ENCODE results near the gene FARP1. TPM values are rescaled to one million over a fixed set of nuclear protein-coding genes. Genes with fewer than 3 reads are reported as not detected.

FARP1 gene
- polyA plus RNA-seq, 1 of the 3 experiments (the other 2 are of a cell fraction): 12.0 TPM

- TF ChIP-seq ZBTB33 (IDR thresholded peaks at IDR 0.05; ENCODE audit: borderline replicate concordance, low read depth): no peak
- no peak for TF ChIP-seq PBX3 (IDR thresholded peaks at IDR 0.05)
- no peak for TF ChIP-seq TAF1 (IDR thresholded peaks at IDR 0.05; ENCODE audit: borderline replicate concordance, low read depth, low read length)
- TF ChIP-seq RFX5 (IDR thresholded peaks at IDR 0.05; ENCODE audit: low read length): no peak
Measured at GRCh38 chr13:98333486-98333885, 190.6 kb downstream of the FARP1 start (continued).

- POLR2A ChIA-PET: no interaction called here
- CTCF ChIA-PET: no interaction called here
Measured at GRCh38 chr13:98334620-98335205, 191.8 kb downstream of the FARP1 start.

More at GRCh38 chr13:98334620-98335205, 191.8 kb downstream of the FARP1 start:
- Histone ChIP-seq H3K27me3 (ENCODE audit: insufficient read depth) (no peaks in the 10 kb centered on the region), H3K9me3 (no peaks in the 10 kb centered on the region), H4K20me1 (ENCODE audit: insufficient read depth) (no peaks in the 10 kb centered on the region), H3K36me3 (replicated peaks in 1 of 2; ENCODE audit: control insufficient read depth in 1 of 2, insufficient read depth in 2 of 2, low read length in 1 of 2) (no peaks in the 10 kb centered on the region), H3K9me2 (no peaks in the 10 kb centered on the region), H3F3A (replicated peaks; ENCODE audit: insufficient read depth) (no peaks in the 10 kb centered on the region), H3K27ac (ENCODE audit: low read depth in 2 of 2, low read length in 1 of 2) (no peak overlapping the region), H3K9ac (no peak overlapping the region), H2AFZ (ENCODE audit: low read depth) (no peak overlapping the region), H3K4me3 (ENCODE audit: low read depth in 2 of 2, low read length in 1 of 2) (no peak overlapping the region), H3K4me2 (no peak overlapping the region), H3K79me2 (ENCODE audit: insufficient read depth) (peaks cover 5% of the 10 kb centered on the region; the same call in 1 of the 2 replicates), H3K4me1 (ENCODE audit: control insufficient read depth in 1 of 2, insufficient read depth in 2 of 2, low read depth in 1 of 2, low read length in 1 of 2) (no peaks in the 10 kb centered on the region; a peak in 1 of 4 replicates)
- 93% methylated on average over 5 of the region's 5 CpGs for WGBS (ENCODE audit: low lambda C conversion rate)
- TF ChIP-seq MEF2A (IDR thresholded peaks at IDR 0.05; ENCODE audit: borderline replicate concordance, low read depth) (no peak), RAD21 (IDR thresholded peaks at IDR 0.05; ENCODE audit: low read length) (no peak), GABPA (IDR thresholded peaks at IDR 0.05; ENCODE audit: low read depth) (no peak), GATA2 (CRISPR knock-in tag; IDR thresholded peaks at IDR 0.05) (no peak), ZBTB33 (IDR thresholded peaks at IDR 0.05; ENCODE audit: borderline replicate concordance, low read depth) (no peak), MAX (IDR thresholded peaks at IDR 0.05; ENCODE audit: low read depth) (no peak), RFX5 (IDR thresholded peaks at IDR 0.05; ENCODE audit: low read length) (no peak), IRF3 (IDR thresholded peaks at IDR 0.05; ENCODE audit: low read depth, low read length) (no peak), USF2 (IDR thresholded peaks at IDR 0.05; ENCODE audit: borderline replicate concordance, low read depth, low read length) (no peak), PBX3 (IDR thresholded peaks at IDR 0.05) (no peak)
- no peak for DNase-seq
